Bronchial epithelial cell (primary cell): ENCODE data around the gene TRABD2B. TPM values are rescaled to one million over a fixed set of nuclear protein-coding genes. Genes with fewer than 3 reads are reported as not detected.

Source experiments
- DNase-seq: peaks from one replicate; pipeline ENCODE4 v3.0.0-alpha.2; 2010; ENCODE audit warnings: low read depth
- FAIRE-seq: peaks from 2 replicates; lab custom pipeline; 2011; peaks lifted over from hg19 to GRCh38; lab: Jason Lieb, UNC
- H3K27me3 ChIP-seq: 2 replicates; pipeline ENCODE4 v1.5.1; 2011; ENCODE audit warnings: low read length; ENCODE audit not compliant: control insufficient read depth, insufficient read depth
- H3K36me3 ChIP-seq: 2 replicates; pipeline ENCODE4 v1.5.1; 2011; ENCODE audit warnings: low read length; ENCODE audit not compliant: control insufficient read depth, insufficient read depth
- H3K4me3 ChIP-seq: 2 replicates; pipeline ENCODE4 v1.5.1; 2011; ENCODE audit warnings: mild to moderate bottlenecking, low read depth, low read length, control low read depth
- total RNA-seq: library from RNA; depleted of rRNA; stranded (reverse); fragments of >200 nt; gene quantifications from 2 replicates; pipeline ENCODE4 v1.2.1, GENCODE V29; 2014
- TF ChIP-seq, protein P1 (sequence below): IDR thresholded peaks from 2 replicates; pipeline ENCODE4 v1.5.1; 2011; ENCODE audit warnings: mild to moderate bottlenecking, moderate library complexity, low read length, control low read depth, inconsistent platforms; ENCODE audit not compliant: insufficient read depth, severe bottlenecking

The TRABD2B gene
- total RNA-seq, 1 donor from 2014 or later = under 0.01 TPM

DNA sequence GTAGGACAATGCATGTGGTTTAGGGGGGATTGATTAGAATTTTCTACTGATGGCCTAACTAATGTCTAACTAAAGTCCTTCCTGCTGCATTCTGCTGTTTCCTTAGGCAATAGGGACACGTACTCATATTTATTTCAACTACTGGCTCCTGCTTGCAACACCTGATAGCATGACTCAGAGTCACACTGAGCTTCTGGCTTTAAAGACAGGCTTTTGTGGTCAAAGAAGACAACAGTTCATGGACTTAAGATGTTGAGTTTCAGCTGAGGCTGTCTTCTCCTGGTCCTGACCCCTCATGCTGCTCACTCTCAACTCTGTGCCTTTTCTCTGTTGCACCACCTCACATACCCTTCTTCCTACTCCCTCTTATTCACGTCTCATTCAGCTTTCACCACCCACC is 29.1 kb upstream of the TRABD2B start:
- Histone ChIP-seq H3K4me3 (no peak overlapping the region), H3K36me3 (no peaks in the 10 kb centered on the region), H3K27me3 (no peaks in the 10 kb centered on the region)
- DNase-seq (peak; percentile 93), FAIRE-seq (peak; percentile 98)
- TF ChIP-seq, protein P1, sequence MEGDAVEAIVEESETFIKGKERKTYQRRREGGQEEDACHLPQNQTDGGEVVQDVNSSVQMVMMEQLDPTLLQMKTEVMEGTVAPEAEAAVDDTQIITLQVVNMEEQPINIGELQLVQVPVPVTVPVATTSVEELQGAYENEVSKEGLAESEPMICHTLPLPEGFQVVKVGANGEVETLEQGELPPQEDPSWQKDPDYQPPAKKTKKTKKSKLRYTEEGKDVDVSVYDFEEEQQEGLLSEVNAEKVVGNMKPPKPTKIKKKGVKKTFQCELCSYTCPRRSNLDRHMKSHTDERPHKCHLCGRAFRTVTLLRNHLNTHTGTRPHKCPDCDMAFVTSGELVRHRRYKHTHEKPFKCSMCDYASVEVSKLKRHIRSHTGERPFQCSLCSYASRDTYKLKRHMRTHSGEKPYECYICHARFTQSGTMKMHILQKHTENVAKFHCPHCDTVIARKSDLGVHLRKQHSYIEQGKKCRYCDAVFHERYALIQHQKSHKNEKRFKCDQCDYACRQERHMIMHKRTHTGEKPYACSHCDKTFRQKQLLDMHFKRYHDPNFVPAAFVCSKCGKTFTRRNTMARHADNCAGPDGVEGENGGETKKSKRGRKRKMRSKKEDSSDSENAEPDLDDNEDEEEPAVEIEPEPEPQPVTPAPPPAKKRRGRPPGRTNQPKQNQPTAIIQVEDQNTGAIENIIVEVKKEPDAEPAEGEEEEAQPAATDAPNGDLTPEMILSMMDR = no peak

DNA sequence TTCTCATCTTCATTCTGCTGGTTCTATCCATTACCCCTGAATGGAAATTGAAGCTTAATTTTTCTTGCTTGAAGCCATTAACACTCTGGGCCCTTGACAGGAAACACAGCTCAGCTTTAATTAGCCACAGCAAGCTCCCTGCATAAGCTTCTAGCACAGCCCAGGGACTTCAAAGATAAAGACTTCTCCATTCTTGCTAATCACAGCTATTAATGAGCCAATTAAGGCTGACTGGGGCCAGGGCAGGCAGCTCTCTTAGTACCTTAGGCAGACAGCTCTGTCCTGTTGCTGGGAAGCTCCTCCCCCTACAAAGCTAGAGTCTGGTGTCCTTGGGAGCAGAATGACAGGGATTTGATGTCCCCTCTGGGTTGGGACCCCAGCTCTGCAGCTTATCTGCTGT is 27.9 kb upstream of the TRABD2B start:
- DNase-seq (no peak), FAIRE-seq (no peak)
- Histone ChIP-seq H3K27me3 (no peaks in the 10 kb centered on the region), H3K4me3 (no peak overlapping the region), H3K36me3 (no peaks in the 10 kb centered on the region)
- TF ChIP-seq, protein P1 = no peak

DNA sequence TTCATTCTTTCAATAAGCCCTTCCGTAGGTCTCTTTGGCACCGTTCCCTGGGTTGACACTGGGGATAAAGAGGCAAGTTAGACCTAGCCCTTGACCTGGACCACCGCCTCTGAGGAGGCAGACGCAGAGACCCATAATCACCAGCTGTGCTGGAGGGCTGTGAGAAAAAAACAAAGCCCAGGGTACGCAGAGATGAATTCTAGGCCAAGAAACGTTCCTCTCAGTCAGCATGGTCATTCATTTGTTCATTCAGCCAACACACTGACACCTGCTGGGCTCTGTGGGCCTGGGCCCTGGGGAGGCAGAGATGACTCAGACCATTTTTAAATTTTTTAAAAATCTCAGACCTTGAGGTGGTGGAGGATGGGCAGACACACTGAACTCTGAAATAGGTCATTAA is 26.3 kb upstream of the TRABD2B start:
- H3K36me3 ChIP-seq = no peaks in the 10 kb centered on the region
- no peaks in the 10 kb centered on the region for H3K27me3 ChIP-seq
- TF ChIP-seq, protein P1 = no peak
- no peak overlapping the region for H3K4me3 ChIP-seq
- no peak for DNase-seq
- peak; percentile 55 for FAIRE-seq

DNA sequence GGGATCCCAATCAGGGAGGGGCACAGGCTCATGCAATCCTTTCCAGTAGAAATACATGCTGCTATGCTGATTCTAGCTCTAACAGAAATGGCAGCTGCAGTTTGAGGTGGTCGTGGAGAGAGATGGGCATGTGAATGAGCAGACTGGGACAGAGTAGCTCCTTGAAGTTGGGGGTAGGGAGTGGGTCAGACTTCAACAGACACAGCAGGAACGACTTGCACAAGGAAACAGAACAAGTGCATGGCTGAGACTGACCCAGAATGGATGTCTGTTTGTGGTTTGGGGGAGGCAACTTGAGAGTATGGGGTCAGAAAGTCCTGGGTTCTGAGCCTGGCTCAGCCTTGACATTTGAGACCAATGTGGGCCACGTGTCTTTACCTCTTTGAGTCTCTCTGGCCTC is 25.1 kb upstream of the TRABD2B start:
- Histone ChIP-seq H3K36me3 (no peaks in the 10 kb centered on the region), H3K4me3 (no peak overlapping the region), H3K27me3 (no peaks in the 10 kb centered on the region)
- FAIRE-seq = no peak
- TF ChIP-seq, protein P1 = no peak
- DNase-seq = no peak

DNA sequence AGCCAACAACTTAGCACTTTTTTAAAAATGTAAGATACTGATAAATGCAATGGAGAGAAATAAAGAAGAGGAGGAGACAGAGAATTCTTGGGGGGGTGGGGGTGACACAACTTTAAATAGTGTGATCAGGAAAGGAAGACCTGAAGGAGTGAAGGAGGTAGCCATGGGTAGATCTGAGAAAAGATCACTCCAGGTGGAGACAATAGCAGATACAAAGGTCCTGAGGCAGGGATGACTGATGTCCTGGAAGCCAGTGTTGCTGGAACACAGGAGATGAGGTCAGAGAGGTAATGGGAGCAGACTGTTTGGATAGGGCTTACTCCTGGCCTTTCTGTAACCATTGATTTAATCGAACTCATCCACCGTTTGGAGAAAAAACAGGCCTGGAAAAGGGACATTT is 24.6 kb upstream of the TRABD2B start:
- DNase-seq (no peak), FAIRE-seq (no peak)
- no peaks in the 10 kb centered on the region for H3K27me3 ChIP-seq
- no peak overlapping the region for H3K4me3 ChIP-seq
- no peaks in the 10 kb centered on the region for H3K36me3 ChIP-seq
- TF ChIP-seq, protein P1 = no peak

DNA sequence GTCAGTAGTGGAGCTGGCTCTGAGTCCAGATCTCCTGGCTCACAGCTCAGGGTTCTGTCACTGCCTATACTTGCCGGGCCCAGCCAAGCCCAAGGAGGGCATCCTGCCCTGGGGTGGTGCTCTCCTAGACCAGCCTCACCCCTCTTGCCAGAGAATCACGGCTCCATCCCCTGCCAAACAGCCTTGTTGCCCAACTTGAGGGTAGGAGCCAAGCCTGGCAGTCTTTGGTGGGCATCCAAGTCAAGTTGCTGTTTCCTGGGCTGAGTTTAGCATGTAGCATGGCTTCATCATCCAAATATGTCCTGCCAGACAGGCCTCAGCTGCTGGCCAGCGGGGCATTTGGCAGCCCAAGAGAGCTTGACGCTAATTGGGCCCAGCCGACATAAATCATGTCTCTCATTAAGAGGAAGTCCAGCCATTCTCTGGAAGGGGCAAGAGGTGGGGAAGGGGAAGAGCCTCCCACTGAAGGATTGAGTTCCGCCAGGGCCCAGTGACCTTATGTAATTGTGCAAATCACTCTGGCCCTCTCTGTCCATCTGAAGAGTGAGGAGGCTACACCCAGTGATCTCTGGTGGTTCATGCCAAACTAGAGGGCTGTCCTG is 22.6 kb upstream of the TRABD2B start:
- no peak overlapping the region for H3K4me3 ChIP-seq
- no peaks in the 10 kb centered on the region for H3K36me3 ChIP-seq
- TF ChIP-seq, protein P1 = no peak
- no peak for FAIRE-seq
- no peaks in the 10 kb centered on the region for H3K27me3 ChIP-seq
- peak; percentile 53 for DNase-seq
